Inferior parietal cortex (tissue), 1 donor: Measurements from ENCODE around the gene PADI1.

Experiments used
- DNase-seq: peaks from one replicate; pipeline ENCODE4 v3.0.0-alpha.2; 2016; ENCODE audit errors: extremely low spot score

The PADI1 gene

GRCh38 chr1:17198476-17199258, 6.3 kb upstream of the PADI1 start:
- DNase-seq, result no peak

GRCh38 chr1:17199267-17200044, 5.5 kb upstream of the PADI1 start:
- no peak for DNase-seq

- no peak for DNase-seq
These were observed 4.7 kb upstream of the PADI1 start for GRCh38 chr1:17200246-17200645.

- DNase-seq, result no peak
These were observed 4.2 kb upstream of the PADI1 start for GRCh38 chr1:17200756-17201155.

GRCh38 chr1:17201201-17202021, 3.5 kb upstream of the PADI1 start:
- no peak for DNase-seq

- DNase-seq, result no peak
These were observed 724 bp downstream of the PADI1 start for GRCh38 chr1:17205652-17206051.

- no peak for DNase-seq
These were observed 1.3 kb downstream of the PADI1 start for GRCh38 chr1:17206196-17206595.

- DNase-seq, result peak; percentile 6
These were observed 2.1 kb downstream of the PADI1 start for GRCh38 chr1:17207046-17207445.

- no peak for DNase-seq
These were observed 2.6 kb downstream of the PADI1 start for GRCh38 chr1:17207540-17207939.

GRCh38 chr1:17207966-17208418, 3.1 kb downstream of the PADI1 start:
- no peak for DNase-seq

GRCh38 chr1:17208546-17208945, 3.6 kb downstream of the PADI1 start:
- no peak for DNase-seq

GRCh38 chr1:17209430-17209829, 4.5 kb downstream of the PADI1 start:
- no peak for DNase-seq

- no peak for DNase-seq
These were observed 5.2 kb downstream of the PADI1 start for GRCh38 chr1:17210176-17210575.

GRCh38 chr1:17211377-17211776, 6.4 kb downstream of the PADI1 start:
- DNase-seq, result no peak

GRCh38 chr1:17212009-17212408, 7.1 kb downstream of the PADI1 start:
- no peak for DNase-seq

GRCh38 chr1:17212487-17213121, 7.7 kb downstream of the PADI1 start:
- no peak for DNase-seq

- DNase-seq, result no peak
These were observed 8.3 kb downstream of the PADI1 start for GRCh38 chr1:17213148-17213781.

- no peak for DNase-seq
These were observed 8.8 kb downstream of the PADI1 start for GRCh38 chr1:17213782-17214148.

GRCh38 chr1:17214876-17215544, 10.1 kb downstream of the PADI1 start:
- DNase-seq, result no peak

GRCh38 chr1:17215545-17215890, 10.6 kb downstream of the PADI1 start:
- no peak for DNase-seq

GRCh38 chr1:17216078-17216477, 11.2 kb downstream of the PADI1 start:
- no peak for DNase-seq
